Activated T-helper 1 cell treated with anti-CD3 and anti-CD28 coated beads, Interleukin-2, amount 50 U/mL, for 16 hours (primary cell): ENCODE measurements around the gene THOC5.
"Not testable (repeated sequence)": the region's sequence is repeated elsewhere in the genome, so short reads cannot be mapped to it uniquely, and the experiment has no call there.

Source experiments
- DNase-seq, 2 donors: peaks; one replicate each; pipeline ENCODE4 v3.0.0-alpha.2; 2020; ENCODE audit warnings: low read depth in 1 of 2, low spot score in 1 of 2

Gene THOC5

DNA sequence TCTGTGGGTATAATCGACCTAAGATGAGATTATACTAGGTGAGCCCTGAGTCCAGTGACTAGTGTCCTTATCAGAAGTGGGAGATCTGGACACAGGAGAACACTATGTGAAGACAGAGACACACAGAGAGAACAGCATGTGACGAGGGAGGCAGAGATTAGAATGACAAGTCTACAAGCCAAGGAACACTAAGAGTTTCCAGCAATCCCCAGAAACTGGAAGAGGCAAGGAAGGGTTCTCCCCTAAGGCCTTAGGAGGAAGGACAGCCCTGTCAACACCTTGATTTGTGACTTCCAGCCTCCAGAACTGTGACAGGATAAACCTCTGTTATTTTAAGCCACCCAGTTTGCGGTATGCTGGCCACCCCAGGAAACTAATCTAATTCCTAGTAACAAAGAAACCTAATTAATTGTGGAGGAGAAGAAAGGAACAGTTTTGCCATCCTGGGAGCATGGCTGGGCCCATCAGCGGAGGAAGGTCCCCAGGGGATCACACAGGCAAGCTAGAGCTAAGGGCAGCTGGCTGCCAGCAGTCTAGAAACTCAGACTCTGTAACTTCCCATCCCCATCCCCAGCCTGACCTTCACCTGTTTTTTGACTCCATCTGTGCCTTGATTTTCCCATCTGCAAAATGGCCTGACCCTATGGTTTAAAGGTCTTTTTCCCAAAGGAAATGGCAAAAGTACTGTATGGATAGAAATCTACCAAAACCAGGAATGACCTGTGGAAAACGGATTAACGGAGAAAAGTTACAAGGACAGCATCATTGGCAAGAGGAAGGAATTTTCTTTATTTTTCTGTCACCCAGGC, 10.3 kb upstream of the THOC5 start:
- no peak for DNase-seq

GRCh38 chr22:29559853-29560252, 6.3 kb upstream of the THOC5 start:
- DNase-seq, result no peak

DNA sequence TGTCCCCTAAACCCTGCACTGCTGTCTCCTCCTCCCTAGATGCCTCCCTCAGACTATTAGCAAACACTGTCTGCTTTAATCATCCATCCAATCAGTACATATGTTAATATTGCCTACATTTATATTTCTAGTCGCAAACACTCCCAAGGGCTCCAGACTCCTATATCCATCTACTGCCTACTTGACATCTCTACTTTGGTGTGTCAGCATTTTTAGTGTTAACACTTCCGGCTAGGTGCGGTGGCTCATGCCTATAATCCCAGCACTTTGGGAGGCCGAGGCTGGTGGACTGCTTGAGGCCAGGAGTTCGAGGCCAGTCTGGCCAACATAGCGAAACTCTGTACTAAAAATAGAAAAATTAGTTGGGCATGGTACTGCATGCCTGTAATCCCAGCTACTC, 5.5 kb upstream of the THOC5 start:
- no peak for DNase-seq

- DNase-seq, result no peak
Measured at GRCh38 chr22:29555065-29555644, 1.6 kb upstream of the THOC5 start.

GRCh38 chr22:29552357-29552756, 1.2 kb downstream of the THOC5 start:
- not testable (repeated sequence) for DNase-seq

DNA sequence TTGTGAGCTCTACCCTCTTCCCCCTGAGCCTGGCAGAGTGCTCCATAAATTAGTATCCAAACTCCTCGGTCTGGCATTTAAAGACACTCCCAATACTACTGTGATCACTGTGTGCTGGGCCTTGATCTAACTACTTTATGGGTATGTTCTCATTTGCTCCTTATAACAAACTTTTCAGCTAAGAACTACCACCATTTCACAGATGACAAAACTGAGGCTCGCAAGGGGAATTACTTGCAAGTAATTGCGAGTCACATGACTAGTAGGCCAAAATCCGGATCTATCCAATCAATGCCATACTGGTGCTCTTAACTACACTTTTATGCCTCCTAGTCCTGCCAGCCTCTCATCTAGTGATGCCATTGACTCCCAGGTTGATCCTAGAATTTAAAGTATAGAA, 3.6 kb downstream of the THOC5 start:
- DNase-seq, result no peak

DNA sequence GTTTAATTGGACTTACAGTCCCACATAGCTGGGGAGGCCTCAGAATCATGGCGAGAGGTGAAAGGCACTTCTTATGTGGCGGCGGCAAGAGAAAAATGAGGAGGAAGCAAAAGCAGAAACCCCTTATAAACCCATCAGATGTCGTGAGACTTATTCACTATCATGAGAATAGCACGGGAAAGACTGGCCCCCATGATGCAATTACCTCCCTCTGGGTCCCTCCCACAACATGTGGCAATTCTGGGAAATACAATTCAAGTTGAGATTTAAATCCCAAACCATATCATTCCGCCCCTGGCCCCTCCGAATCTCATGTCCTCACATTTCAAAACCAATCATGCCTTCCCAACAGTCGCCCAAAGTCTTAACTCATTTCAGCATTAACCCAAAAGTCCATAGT, 8.5 kb downstream of the THOC5 start:
- not testable (repeated sequence) for DNase-seq

- DNase-seq, result no peak
Measured at GRCh38 chr22:29541845-29542244, 11.7 kb downstream of the THOC5 start.

DNA sequence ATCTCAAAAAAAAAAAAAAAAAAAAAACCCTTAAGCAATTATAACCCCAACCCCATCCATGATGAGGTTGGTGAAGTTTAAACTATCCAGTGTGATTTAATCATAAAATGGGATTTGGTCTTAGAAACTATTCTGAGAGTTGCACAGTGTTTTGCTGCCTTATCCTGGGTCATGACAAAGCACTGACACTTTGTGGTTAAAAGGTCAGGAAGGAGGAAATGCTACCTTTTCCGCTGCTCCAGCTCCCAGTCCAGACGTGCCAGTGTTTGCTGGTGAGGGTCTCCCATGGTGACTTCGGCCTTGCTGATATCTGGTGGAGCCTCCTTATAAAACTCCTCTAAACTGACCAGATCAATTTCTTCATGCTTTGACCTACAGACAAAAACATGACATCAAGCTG, 14.5 kb downstream of the THOC5 start:
- DNase-seq, result no peak

DNA sequence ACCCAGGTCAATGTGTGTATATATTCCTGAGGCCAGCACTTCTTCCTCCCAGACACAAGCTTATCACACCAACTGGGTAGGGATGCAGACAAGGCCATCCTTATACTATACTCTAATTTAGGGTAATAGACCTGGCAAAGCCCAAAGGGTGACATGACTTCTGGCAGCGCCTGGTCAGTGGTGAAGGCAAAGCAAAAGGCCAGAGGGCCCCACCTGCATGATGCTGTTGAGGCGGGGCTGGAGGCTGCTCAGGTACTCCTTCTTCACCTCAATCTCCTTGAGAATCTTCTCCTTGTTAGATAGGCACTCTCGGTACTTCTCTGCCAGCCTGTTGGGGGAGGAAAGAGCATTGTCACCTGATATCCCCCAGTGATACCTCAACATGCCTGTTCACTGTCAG, 17.1 kb downstream of the THOC5 start:
- no peak for DNase-seq

DNA sequence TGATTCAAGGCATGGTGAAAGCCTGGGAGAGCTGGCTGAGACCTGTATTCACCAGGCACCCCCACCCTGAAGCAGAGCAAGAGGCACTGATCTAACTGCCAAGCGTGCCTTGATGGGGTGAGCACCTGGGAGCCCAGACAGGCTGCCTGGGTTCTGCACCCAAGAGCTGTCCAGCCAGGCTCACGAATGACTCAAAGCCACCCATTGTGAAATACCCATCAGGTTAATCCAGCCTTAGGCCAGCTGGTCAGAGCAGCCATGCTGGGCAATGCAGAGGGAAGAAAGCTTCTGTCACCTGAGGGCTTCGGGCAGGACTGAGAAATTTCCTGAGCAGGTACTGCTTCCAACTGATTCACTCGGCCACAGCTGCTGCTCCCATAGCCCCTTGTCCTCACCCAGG, 22.1 kb downstream of the THOC5 start:
- DNase-seq, result no peak

GRCh38 chr22:29530716-29531115, 22.8 kb downstream of the THOC5 start:
- DNase-seq, result no peak

DNA sequence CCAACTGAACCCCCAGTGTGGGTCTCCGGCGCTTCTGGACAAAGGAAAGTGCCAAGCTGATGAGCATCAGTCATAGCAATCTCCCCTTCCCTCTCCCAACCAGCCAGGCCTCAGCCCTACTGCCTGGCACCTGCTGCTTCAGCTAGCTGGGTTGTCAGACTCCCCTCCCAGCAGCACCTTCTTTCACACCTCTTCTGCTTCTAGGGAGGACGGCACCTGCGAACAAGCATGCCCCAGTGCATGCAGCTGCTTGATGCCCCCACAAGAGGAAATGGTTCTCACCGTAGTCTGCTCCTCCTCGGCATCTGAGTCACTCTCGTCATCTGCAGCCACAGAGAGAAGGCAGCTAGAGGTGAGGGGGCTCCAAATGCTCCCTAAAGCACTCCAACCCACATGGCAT, 25.4 kb downstream of the THOC5 start:
- DNase-seq, result no peak

DNA sequence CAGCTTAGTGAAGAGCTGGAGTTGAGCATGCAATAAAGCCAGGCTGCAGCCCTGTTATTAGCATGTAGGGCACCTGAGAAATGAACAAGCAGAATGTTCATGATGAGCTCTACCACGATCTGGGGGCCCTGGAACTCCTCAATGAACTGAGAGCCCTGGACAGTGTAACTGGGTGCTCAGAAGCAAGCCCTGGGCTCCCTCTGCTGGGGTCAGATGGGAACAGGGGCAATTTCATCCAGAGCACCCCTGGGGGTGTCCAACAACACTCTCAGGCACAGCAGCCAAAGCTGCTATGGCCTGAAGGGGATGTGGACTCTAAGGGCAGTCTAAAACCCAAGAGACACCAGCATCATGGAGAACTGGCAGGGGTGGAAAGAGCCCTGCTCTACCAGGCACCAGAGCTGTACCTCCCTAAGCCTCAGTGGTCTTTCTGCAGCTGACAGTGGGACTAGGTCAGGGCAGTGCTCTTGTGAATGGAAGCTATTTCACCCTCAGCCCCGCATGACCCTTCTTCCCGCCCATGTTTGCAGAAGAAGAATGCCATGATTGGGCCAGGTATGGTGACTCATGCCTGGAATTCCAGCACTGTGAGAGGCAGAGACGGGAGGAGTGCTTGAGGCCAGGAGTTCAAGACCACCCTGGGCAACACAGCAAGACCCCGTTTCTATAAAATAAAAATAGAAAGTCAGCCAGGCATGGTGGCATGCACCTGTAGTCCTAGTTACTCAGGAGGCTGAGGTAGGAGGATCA, 28.9 kb downstream of the THOC5 start:
- DNase-seq, result no peak

DNA sequence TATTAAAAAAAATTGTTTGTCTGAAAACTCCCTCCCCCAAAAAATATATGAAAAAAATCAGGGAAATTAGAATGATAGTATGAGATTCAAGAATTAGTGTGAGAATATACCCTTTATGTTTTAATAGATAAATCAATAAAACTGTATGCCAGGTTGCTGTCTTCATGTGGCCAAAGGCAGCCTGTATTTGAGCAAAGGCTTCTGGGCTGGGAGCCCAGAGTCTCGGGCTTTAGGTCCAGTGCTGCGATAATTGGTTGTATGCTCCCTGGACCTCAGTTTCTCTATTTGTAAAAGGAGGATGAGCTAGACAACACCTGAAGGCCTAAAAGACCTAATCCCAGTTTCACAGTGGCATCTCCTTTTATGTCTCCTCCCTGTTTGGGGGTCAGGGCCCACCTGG, 29.8 kb downstream of the THOC5 start:
- DNase-seq, result no peak

DNA sequence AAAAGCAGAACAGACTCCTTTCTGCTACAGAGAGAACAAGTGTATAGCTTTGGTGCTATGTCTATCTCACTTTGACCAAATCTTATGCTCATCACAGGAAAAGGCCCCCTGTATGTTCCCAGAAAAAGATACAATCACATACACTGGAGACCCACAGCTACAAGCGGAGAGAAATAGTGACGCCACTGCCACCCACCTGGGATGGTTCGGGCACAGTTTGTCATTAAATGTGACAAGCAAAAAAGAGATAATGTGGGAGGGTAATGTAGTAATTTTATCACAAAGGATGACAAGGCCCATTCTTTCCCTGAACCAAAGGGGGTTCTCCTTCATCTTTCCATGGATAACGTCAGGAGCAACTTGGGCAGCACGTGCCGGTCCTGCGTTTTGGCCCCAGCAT, 32.0 kb downstream of the THOC5 start:
- no peak for DNase-seq

GRCh38 chr22:29520851-29521250, 32.7 kb downstream of the THOC5 start:
- no peak for DNase-seq

- DNase-seq, result no peak
Measured at GRCh38 chr22:29519996-29520395, 33.6 kb downstream of the THOC5 start.

GRCh38 chr22:29518427-29518826, 35.1 kb downstream of the THOC5 start:
- DNase-seq, result no peak

GRCh38 chr22:29517215-29517908, 36.2 kb downstream of the THOC5 start:
- no peak for DNase-seq

DNA sequence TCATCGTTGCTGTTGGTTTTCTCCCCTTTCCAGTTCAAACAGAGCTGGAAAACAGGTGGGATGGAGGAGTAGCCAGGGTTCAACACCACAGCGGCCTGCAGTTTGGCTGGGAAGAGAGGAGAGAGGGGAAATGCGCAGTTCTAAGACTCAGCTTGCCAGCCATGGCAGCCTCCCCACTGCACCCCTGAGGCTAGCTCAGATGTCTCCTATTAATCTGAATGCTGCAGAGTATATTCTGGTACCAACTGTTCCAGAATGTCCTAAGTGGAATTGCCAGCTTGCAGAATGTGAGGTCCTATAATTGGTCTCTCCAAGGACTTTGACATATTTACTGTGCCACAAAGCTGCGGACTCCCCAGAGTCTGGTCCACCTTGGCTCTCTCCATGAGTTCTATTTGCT, 41.5 kb downstream of the THOC5 start:
- DNase-seq, result no peak
